Smooth muscle cell (in vitro differentiated cells): Measurements from ENCODE around the gene JAG1. TPM values are rescaled to one million over a fixed set of nuclear protein-coding genes. Genes with fewer than 3 reads are reported as not detected.
A peak's percentile ranks its signal among the peaks of the same experiment; 100 is the strongest.

Experiments used
- DNase-seq: peaks from one replicate; lab custom pipeline; 2025; ENCODE audit not compliant: unreplicated experiment; lab: John Stamatoyannopoulos, UW
- H2AFZ ChIP-seq: fragments of 200-600 bp; sonication (generic); 2 replicates; pipeline ENCODE4 v1.6.0; 2016; ENCODE audit warnings: antibody characterized with exemption, low read depth, mild to moderate bottlenecking
- H3F3A ChIP-seq: fragments of 200-600 bp; sonication (generic); 2 replicates; pipeline ENCODE4 v1.6.0; 2017; ENCODE audit warnings: antibody characterized with exemption, low read depth
- H3K27ac ChIP-seq: fragments of 200-600 bp; sonication (generic); 2 replicates; pipeline ENCODE4 v1.5.1; 2016; ENCODE audit warnings: low read depth, mild to moderate bottlenecking
- H3K27me3 ChIP-seq: fragments of 200-600 bp; sonication (generic); 2 replicates; pipeline ENCODE4 v1.6.1; 2016; ENCODE audit warnings: low read depth, mild to moderate bottlenecking
- H3K36me3 ChIP-seq: fragments of 200-600 bp; sonication (generic); 2 replicates; pipeline ENCODE4 v1.5.1; 2016; ENCODE audit warnings: low read depth
- H3K4me1 ChIP-seq: fragments of 200-600 bp; sonication (generic); 2 replicates; pipeline ENCODE4 v1.5.1; 2016; ENCODE audit warnings: low read depth
- H3K4me2 ChIP-seq: fragments of 200-600 bp; sonication (generic); 2 replicates; pipeline ENCODE4 v1.6.0; 2016; ENCODE audit warnings: mild to moderate bottlenecking
- H3K4me3 ChIP-seq: fragments of 200-600 bp; sonication (generic); 2 replicates; pipeline ENCODE4 v1.5.1; 2016; ENCODE audit warnings: mild to moderate bottlenecking
- H3K79me2 ChIP-seq: fragments of 200-600 bp; sonication (generic); 2 replicates; pipeline ENCODE4 v1.6.0; 2016; ENCODE audit warnings: low read depth, mild to moderate bottlenecking
- H3K9ac ChIP-seq: fragments of 200-600 bp; sonication (generic); 2 replicates; pipeline ENCODE4 v1.6.0; 2016; ENCODE audit warnings: low read depth
- H3K9me3 ChIP-seq: fragments of 200-600 bp; sonication (generic); replicated peaks from 2 replicates; pipeline ENCODE4 v1.5.1; 2016; ENCODE audit warnings: low read depth
- H4K20me1 ChIP-seq: fragments of 200-600 bp; sonication (generic); 2 replicates; pipeline ENCODE4 v1.6.0; 2016; ENCODE audit warnings: low read depth
- WGBS: methylation state at CpG from one replicate; pipeline ENCODE4 v1.1.7; 2016; ENCODE audit warnings: low lambda C conversion rate; 5-methylcytosine and 5-hydroxymethylcytosine counted together
- polyA plus RNA-seq: library from polyadenylated mRNA; unstranded; fragments of >200 nt; fragmentation: Nextera tagmentation; extraction: Ambion mirVana; gene quantifications from 2 replicates; pipeline ENCODE4 v1.2.1, GENCODE V29; 2016
- total RNA-seq: library from RNA; depleted of rRNA; stranded (reverse); fragments of >200 nt; gene quantifications from 2 replicates; pipeline ENCODE4 v1.2.3, GENCODE V29; 2014
- TF ChIP-seq, protein P1 (sequence below): fragments of 200-600 bp; sonication (generic); IDR thresholded peaks from 2 replicates; pipeline ENCODE4 v1.5.1; 2017; ENCODE audit warnings: borderline replicate concordance, mild to moderate bottlenecking, antibody characterized with exemption; ENCODE audit not compliant: insufficient read depth, poor library complexity, severe bottlenecking

The JAG1 gene
- total and polyA plus RNA-seq, 2 experiments from 2014 or later, result 45.0 to 126 TPM

DNA sequence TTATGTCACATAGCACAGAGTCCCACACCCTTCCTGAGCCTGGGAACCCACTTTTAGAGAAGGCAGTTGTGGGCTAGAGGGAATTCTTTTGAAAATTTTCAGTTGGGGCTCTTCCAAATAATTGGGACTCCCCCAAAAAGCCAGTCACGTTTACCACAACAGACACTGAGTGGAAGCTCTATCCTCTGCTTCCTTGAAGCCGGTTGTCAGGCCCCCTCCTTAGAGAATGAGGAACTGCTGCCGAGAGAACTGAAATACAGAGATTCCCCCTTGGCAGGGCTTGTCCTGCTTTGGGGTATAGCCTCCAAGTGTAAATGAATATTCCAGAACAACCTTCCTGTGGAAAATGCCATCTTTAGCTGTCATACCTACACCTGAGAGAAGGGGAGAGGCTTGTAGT, 2.7 kb upstream of the JAG1 start:
- Histone ChIP-seq H3K36me3 (no peaks in the 10 kb centered on the region), H3K27ac (no peak overlapping the region), H3F3A (no peaks in the 10 kb centered on the region), H4K20me1 (peaks cover 17% of the 10 kb centered on the region), H3K4me2 (no peak overlapping the region), H3K4me1 (peaks cover 6% of the 10 kb centered on the region), H2AFZ (no peak overlapping the region), H3K9me3 (no peaks in the 10 kb centered on the region), H3K27me3 (no peaks in the 10 kb centered on the region), H3K4me3 (no peak overlapping the region), H3K9ac (no peak overlapping the region), H3K79me2 (peaks cover 20% of the 10 kb centered on the region)
- no peak for DNase-seq
- TF ChIP-seq, protein P1, sequence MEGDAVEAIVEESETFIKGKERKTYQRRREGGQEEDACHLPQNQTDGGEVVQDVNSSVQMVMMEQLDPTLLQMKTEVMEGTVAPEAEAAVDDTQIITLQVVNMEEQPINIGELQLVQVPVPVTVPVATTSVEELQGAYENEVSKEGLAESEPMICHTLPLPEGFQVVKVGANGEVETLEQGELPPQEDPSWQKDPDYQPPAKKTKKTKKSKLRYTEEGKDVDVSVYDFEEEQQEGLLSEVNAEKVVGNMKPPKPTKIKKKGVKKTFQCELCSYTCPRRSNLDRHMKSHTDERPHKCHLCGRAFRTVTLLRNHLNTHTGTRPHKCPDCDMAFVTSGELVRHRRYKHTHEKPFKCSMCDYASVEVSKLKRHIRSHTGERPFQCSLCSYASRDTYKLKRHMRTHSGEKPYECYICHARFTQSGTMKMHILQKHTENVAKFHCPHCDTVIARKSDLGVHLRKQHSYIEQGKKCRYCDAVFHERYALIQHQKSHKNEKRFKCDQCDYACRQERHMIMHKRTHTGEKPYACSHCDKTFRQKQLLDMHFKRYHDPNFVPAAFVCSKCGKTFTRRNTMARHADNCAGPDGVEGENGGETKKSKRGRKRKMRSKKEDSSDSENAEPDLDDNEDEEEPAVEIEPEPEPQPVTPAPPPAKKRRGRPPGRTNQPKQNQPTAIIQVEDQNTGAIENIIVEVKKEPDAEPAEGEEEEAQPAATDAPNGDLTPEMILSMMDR, result no peak
- whole genome bisulfite sequencing, result 82% methylated on average over 3 of the region's 3 CpGs

DNA sequence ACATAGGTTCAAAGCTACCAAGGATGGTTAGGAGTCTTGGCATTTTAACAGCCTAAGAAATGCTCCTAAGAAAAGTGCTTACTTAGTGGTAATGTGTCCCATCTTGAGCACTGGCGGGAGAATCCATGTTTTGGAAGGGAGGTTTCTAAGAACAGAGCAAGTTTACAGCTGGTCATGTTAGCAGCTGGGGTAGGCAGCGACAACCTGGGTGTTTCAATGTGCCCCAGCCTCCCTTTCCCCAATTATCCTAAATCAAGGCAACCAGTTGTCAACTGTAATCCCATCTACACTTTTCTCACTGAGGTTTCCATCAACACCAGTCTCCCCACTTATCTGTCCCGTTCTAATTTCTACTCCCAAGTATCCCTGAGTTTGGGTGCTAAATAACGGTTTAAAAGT, 1.6 kb upstream of the JAG1 start:
- Histone ChIP-seq H3K9ac (no peak overlapping the region), H3K27ac (peak overlapping the region; percentile 94), H3K4me1 (peaks cover 14% of the 10 kb centered on the region), H3K79me2 (peaks cover 27% of the 10 kb centered on the region), H2AFZ (no peak overlapping the region), H3K9me3 (no peaks in the 10 kb centered on the region), H3K36me3 (no peaks in the 10 kb centered on the region), H3K4me3 (peak overlapping the region; percentile 80), H3K27me3 (no peaks in the 10 kb centered on the region), H4K20me1 (peaks cover 28% of the 10 kb centered on the region), H3K4me2 (peak overlapping the region; percentile 95), H3F3A (no peaks in the 10 kb centered on the region)
- DNase-seq, result no peak
- 87% methylated on average over 4 of the region's 4 CpGs for WGBS
- TF ChIP-seq, protein P1, result no peak

DNA sequence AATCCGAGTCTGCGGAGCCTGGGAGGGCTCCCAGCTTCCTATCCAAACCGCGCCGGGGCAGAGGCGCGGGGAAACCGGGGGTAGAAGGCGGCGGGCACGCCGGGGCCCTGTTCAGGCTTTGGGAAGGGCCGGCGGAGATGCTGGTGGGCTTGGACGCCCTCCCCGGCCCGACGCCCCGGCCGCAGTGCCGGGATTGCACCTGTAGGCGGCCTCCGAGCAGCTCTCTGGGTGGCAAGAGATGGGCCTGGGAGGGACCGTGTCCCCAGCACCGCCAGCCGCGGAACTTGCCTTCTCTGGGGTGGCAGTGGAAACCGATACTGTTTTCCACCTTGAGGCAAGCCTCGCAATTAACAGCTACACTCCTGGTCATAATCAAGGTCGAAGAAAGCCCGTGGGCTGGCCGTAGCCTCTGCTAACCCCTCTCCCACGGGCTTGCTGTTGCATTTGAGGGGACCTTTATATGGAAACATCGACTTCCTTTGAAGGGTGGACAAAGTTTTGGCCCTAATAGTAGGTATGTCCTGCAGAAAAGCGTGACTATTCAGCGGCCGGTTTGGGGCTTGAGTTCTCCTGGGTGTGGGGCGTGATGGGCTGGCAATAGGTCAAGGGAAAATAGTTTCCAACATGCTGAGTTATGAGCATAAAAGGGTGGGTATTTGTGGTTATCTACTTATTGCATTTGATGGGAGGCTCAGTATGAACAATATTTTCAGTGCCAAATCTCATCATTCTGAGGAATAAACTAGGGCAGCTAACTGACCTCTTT, 1.1 kb upstream of the JAG1 start:
- H3K27me3 ChIP-seq, result no peaks in the 10 kb centered on the region
- WGBS, result 9% methylated on average over 18 of the region's 38 CpGs
- no peaks in the 10 kb centered on the region for H3K36me3 ChIP-seq
- peak overlapping the region; percentile 94 for H3K27ac ChIP-seq
- H3K9ac ChIP-seq, result peak overlapping the region; percentile 89
- peak overlapping the region; percentile 95 for H3K4me2 ChIP-seq
- H3K79me2 ChIP-seq, result peaks cover 33% of the 10 kb centered on the region
- peak; percentile 62 for DNase-seq
- no peaks in the 10 kb centered on the region for H3K9me3 ChIP-seq
- peak overlapping the region; percentile 94 for H2AFZ ChIP-seq
- no peaks in the 10 kb centered on the region for H3F3A ChIP-seq
- peaks cover 20% of the 10 kb centered on the region for H3K4me1 ChIP-seq
- H3K4me3 ChIP-seq, result peak overlapping the region; percentile 80
- TF ChIP-seq, protein P1, result peak; percentile 68
- H4K20me1 ChIP-seq, result peaks cover 34% of the 10 kb centered on the region
